GM21619 (cell line): ENCODE results near the gene ZNF600.
"Not testable (repeated sequence)": the region's sequence is repeated elsewhere in the genome, so short reads cannot be mapped to it uniquely, and the experiment has no call there.

Experiments used
- ATAC-seq: cut with Tn5 transposase; IDR thresholded peaks from one replicate; pipeline ENCODE4 v1.9.1; 2021; ENCODE audit not compliant: unreplicated experiment

ZNF600 gene

DNA sequence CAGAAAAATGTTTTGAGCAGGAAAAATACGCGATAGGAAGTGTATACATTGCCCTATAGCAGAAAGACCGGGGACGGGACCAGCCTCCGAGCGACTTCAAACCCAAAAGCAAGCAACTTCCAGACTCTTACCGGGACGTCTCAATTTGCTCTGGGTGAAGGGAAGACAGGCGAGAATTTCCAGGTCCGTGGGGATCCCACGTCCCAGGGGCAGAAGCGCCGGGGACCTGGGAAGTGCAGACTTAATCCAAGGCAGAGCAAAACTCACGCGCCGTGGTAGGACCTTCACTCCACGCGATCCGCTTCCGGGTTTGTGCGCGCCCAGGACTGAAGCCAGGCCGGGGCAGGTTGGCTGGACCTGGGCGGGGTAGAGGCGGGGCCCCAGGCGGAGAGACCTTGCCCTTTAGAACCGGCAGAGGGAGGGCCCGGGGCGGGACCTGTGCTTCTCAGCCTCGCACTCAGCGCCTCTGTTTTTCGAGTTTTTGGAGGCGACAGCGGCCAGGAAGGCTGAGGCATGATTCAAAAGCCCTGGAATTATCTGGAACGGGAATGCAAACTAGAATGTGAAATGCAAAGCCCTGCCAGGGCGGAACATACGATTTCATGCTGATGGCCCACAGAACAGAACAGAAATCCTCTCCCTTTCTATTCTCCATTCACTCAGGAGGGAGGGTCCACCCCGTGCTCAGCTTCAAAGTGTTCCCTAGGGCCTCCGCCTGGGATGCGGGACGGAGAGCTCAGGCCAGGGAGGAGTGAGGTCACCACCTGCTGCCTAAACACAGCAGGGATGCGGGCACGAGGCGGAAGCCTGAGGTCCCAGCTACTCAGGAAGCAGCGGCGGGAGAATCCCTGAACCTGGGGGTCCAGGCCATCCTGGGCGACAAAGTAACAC is at the start of gene ZNF600:
TSS of gene ZNF600 (minus strand) at position 328 of the 891 bp plus-strand sequence. CDS start 7,903 bp downstream, outside the sequence.
- peak; percentile 91 for ATAC-seq

- not testable (repeated sequence) for ATAC-seq
Measured at GRCh38 chr19:52834289-52834688, 47.7 kb upstream of the ZNF600 start.

DNA sequence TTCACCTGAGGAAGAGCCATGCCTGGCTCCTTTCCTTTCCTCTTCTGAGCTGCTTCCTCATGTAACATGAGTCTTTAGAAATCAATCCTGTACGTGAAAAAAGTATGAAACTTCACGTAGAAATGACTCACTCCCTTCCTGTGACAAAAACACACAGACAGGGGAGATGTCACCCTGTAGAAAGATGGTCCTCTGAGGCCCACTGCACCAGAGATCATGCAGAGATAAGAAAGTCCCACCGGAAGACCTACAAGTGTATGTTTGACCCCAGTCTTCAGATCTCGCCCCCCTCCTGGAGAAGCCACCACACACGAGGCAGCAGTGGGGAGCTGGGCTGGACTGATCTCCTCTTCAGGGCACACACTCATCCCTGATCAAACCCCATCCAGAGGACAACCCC is 47.0 kb upstream of the ZNF600 start:
- ATAC-seq, result not testable (repeated sequence)

DNA sequence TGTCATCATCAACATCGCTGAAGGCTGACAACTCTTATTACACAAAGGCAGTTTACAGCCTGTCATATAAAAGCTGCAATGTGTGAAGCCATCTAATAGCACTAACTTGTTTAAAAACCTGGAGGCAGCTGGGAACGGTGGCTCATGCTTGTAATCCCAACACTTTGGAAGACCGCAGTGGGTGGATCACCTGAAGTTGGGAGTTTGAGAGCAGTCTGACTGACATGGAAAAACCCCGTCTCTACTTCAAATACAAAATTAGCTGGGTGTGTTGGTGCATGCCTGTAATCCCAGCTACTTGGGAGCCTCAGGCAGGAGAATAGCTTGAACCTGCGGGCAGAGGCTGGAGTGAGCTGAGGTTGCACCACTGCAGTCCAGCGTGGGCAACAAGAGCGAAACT is 43.3 kb upstream of the ZNF600 start:
- not testable (repeated sequence) for ATAC-seq

GRCh38 chr19:52825765-52826164 is 39.2 kb upstream of the ZNF600 start:
- ATAC-seq, result no peak

DNA sequence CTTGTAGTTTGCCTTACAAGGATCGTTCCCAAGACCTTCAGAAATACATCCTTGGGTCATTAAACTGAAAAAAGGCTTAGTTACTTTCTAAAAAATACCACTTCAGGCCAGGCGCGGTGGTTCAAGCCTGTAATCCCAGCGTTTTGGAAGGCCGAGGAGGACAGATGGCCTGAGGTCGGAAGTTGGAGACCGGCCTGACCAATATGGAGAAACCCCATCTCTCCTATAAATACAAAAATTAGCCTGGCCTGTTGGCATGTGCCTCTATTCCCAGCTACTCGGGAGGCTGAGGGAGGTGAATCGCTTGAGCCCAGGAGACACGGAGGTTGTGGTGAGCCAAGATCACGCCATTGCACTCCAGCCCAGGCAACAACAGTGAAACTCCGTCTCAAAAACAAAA is 37.1 kb upstream of the ZNF600 start:
- no peak for ATAC-seq

DNA sequence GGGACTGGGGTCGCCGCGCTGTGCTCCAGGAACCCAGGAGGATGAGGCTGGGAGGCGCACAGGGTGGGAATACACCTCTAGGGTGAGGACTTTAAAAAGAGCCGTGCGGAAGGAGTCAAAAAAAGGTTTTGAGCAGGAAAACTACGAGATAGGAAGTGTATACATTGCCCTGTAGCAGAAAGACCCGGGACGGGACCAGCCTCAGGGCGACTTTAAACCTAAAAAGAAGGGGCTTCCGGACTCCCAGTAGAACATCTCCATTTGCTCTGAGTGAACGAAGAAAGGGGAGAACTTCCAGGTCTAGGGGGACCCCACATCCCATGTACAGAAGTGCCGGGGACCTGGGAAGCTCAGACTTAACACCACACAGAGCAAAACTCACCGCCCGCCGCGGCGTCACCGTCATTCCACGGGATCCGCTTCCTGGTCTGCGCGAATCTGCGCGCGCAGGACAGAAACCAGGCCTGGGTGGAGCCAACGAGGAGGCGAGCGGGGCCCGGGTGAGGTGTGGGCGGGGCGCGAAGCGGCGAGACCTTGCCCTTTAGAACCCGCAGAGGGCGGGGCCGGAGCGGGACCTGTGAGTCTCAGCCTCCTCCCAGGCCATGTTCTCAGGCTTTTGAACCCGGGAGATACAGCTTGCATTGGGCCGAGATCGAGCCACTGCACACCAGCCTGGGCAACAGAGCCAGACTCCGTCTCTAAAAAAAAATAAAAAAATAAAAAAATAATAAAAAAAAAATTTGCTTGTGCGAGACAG is 34.8 kb upstream of the ZNF600 start, which contains the start of gene ZNF28:
TSS of gene ZNF28 (minus strand) at position 430 of the 757 bp plus-strand sequence. CDS start 3,675 bp downstream, outside the sequence.
- ATAC-seq, result peak; percentile 98

DNA sequence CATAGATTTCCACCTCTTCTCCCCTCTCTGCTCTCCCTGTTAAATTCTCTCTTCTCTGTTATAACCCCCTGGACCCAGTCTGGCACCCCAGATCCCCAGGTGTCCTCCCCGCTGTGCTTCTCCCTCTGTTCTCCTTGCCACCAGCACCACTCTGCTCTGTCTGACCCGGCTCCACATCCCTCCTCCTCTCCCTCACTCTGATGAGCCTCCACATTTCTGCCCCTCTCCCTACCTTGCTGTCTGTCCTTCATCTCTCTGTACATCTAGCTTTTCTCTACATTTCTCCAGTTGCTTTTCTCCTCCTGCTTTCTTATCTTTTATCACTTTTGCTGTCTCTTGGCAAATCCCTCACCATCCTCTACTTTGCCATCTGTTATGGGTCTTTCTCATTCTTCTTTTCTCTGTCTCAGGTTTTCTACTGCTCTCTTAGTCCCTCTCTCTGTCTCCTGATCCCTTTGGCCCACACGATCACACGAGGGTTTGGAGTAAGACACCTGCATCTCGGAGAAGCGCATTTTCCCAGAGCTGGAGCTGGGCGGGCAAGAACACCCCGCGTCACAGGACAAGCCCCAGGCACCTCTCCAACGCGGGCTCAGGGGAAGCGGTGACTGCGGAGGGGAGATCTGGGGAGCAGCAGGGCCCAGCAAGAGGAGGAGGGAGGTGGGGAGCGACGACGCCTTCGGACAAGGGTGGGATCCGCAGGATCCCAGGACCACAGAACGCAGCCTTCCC is 34.0 kb upstream of the ZNF600 start:
- ATAC-seq, result peak; percentile 33

- ATAC-seq, result no peak
Measured at GRCh38 chr19:52809801-52810200, 23.2 kb upstream of the ZNF600 start.

DNA sequence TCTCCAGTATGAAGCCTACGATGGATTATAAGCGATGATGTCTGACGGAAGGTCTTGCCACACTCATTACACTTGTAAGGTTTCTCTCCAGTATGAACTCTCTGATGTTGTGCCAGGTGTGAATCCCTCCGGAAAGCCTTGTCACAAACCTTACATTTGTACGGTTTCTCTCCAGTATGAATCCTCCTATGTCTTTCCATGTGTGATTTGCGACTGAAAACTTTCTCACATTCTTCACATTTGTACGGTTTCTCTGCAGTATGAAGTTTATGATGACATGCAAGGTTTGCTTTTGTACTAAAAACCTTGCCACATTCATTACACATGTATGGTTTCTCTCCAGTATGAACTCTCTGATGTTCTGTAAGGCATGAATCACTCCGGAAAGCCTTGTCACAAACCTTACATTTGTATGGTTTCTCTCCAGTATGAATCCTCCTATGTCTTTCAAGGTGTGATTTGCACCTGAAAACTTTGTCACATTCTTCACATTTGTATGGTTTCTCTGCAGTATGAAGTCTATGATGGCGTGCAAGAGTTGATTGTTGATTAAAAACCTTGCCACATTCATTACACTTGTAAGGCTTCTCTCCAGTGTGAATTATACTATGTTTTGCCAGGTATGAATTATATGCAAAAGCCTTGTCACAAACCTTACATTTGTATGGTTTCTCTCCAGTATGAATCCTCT is 13.5 kb upstream of the ZNF600 start:
- ATAC-seq, result not testable (repeated sequence)

DNA sequence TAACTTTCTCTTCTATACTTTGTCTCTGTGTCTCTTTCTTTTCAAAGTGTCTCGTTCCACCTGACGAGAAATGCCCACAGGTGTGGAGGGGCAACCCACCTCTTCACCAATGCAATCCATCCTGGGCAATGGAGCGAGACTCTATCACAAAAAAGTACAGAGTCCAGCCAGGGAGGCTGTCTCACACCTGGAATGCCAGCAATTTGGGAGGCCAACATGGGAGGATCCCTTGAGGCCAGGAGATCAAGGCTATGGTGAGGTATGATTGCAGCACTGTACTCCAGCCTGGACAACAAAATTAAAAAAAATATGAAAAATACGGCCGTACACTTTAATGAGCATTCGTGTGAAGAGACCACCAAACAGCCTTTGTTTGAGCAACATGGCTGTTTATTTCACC is 2.8 kb upstream of the ZNF600 start:
- ATAC-seq, result no peak

DNA sequence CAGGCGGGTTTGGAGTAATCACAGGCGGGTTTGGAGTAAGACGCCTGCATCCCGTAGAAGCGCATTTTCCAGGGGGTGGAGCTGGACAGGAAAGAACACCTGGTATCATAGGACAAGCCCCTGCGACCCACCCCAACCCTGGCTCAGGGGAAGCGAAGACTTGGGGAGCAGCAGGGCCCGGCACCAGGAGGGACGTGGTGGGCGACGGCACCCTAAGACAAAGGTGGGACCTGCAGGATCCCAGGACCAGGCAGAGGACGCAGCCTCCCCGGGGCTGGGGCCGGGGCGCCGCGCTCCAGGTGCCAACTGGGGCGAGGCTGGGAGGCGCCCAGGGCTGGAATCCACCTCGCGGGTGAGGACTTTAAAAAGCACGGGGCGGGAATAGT is 520 bp downstream of the ZNF600 start:
- ATAC-seq, result peak; percentile 10

DNA sequence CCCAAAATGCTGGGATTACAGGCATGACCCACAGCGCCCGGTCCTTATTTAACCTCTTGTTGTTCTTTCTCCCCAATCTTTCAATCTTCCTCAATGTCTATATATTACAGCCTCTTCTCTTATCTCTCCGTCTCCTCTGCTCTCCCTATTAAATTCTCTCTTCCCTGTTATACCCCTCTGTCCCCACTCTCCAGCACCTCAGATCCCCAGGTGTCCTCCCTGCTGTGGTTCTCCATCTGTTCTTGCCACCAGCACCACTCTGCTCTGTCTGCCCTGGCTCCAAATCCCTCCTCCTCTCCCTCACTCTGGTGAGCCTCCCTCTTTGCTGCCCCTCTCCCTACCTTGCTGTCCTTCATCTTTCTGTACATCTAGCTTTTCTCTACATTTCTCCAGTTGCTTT is 1.1 kb downstream of the ZNF600 start:
- no peak for ATAC-seq

- ATAC-seq, result not testable (repeated sequence)
Measured at GRCh38 chr19:52782864-52783263, 3.7 kb downstream of the ZNF600 start.

- ATAC-seq, result no peak
Measured at GRCh38 chr19:52778811-52779210, 7.8 kb downstream of the ZNF600 start.

GRCh38 chr19:52756447-52756846 is 30.1 kb downstream of the ZNF600 start:
- ATAC-seq, result not testable (repeated sequence)

DNA sequence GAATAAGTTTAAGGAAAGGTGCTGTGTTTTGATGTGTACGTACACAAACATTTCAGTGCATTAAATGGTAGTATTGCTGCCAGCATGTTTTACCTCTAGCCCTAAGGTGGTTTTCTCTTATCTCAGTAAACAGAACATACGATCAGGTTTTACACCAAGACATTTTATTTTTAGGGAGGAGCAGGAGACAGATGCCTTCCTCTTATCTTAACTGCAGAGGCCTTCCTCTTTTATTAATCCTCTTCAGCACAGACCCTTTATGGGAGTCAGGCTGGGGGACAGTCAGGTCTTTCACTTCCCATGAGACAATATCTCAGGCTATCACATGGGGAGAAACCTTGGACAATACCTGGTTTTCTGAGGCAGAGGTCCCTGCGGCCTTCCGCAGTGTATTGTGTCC is 36.8 kb downstream of the ZNF600 start:
- ATAC-seq, result no peak

DNA sequence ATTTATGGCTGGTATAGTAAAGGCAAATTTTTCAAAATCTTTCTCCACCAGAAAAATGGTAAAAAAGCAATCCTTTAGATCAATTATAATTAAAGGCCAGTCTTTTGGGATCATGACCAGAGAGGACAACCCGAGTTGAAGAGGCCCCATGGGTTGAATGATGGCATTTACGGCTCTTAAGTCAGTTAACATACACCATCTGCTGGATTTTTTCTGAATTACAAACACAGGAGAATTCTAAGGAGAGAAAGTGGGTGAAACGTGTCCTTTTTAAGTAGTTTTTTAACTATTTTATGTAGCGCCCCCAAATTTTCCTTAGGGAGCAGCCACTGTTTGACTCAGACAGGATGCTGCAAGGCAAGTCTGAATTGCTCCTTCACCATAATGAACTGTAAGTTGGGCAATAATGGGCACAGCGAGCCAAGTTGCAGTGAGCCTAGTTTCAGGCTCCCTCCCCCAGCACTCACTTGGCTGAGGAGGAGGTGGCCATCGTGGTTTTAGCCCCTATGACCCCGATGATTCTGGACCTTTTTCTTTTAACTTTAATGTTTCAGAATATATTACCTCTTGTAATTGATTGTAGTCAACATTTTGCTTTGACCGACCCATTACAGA is 38.1 kb downstream of the ZNF600 start:
- no peak for ATAC-seq

- ATAC-seq, result not testable (repeated sequence)
Measured at GRCh38 chr19:52745919-52746318, 40.7 kb downstream of the ZNF600 start.

GRCh38 chr19:52743091-52743490 is 43.5 kb downstream of the ZNF600 start:
- ATAC-seq, result no peak
